NCI-H69 (cell line): ENCODE data around the gene BLOC1S1.
"Not testable (repeated sequence)": the region's sequence is repeated elsewhere in the genome, so short reads cannot be mapped to it uniquely, and the experiment has no call there.

Source experiments
- DNase-seq: peaks from one replicate; lab custom pipeline; 2025; lab: John Stamatoyannopoulos, UW

Gene BLOC1S1

GRCh38 chr12:55745361-55746173 lies 29.7 kb downstream of the BLOC1S1 start:
- peak; percentile 97 for DNase-seq

DNA sequence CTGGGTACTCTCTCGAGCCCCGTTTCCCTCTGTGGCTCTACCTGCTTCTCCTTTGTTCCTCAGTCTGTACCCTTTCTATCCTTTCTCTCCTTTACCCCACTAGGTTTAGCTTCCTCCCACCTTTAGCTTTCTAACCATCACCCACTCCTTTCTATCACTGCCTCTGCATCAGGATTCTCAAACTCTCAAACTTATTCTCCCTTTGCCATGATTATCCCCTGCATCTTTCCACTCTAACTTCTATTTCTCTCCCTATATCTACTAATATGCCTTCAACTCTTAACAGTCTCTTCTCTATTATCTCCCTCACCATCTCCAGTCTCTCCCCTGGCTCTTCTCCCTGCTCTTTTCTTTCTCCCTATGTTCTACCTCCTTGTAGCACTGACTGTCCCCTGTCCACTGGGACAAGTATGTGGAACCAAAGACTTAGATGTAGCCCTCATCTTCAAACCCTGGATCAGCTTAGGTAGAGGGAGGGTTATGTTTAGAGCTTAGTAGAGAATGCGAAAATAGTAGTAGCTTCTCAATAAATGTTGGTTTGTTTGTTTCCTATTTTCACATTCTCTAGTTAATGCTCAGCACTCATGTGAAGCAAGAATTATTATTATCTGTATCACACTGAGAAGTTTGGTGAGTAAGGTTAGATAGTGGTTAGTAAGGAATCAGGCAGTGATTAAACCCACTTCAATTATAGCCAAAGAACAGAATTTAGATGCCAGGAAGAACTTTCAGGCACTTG lies 30.5 kb downstream of the BLOC1S1 start:
- no peak for DNase-seq

DNA sequence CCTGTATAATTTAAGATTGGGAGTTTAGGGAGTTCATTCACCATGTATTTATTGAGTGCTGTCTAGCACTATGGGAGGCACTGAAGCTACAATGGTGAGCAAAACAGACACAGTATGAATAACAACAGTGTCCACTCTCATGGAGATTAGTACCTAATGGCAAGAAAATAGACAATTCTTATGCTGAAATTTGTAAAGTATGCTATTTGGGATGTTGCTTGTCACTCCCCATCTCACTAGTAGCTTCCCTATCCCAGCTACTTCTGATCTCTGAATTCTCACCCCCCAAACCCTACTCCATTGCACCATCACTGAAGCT lies 31.0 kb downstream of the BLOC1S1 start:
- DNase-seq = no peak

DNA sequence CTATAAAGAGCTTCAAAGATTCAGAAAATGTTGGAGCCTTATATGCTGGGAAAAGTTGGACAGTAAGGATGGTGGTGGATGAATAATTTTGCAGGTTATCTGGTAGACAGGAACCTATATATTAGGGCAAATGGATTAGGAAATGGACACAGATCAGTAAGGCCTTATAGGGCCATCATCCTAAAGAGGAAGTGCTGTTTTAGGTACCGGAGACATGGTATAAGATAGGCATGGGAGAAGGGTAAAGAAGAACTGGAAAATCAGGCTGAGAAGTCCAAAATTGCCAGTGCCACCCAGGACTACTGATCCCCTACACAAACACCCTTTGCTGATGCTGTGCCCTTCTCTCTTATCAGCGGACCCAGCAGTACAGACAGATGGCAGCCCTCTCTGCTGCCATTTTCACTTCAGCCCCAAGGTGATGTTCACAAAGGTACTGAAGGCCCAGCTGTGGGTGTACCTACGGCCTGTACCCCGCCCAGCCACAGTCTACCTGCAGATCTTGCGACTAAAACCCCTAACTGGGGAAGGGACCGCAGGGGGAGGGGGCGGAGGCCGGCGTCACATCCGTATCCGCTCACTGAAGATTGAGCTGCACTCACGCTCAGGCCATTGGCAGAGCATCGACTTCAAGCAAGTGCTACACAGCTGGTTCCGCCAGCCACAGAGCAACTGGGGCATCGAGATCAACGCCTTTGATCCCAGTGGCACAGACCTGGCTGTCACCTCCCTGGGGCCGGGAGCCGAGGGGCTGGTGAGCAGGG lies 32.6 kb downstream of the BLOC1S1 start:
- no peak for DNase-seq

DNA sequence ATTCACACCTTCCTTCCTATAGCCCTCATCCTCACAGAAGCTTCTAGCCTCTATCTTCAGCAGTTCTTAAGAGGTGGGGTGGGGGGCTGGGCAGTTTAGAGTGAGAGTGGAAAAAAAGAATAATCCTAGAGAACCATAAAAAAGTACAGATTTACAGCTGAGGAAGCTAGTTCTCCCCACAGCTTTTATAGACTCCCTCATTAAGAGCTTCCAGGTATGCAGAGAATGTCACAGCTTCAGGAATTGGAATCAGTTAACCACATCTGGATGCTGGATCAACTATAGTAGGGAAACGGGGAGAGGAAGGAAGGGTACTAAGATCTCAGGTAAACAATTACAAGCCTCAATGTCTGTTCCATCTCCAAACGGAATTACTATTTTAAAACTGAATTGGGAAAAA lies 39.4 kb downstream of the BLOC1S1 start:
- DNase-seq = no peak

DNA sequence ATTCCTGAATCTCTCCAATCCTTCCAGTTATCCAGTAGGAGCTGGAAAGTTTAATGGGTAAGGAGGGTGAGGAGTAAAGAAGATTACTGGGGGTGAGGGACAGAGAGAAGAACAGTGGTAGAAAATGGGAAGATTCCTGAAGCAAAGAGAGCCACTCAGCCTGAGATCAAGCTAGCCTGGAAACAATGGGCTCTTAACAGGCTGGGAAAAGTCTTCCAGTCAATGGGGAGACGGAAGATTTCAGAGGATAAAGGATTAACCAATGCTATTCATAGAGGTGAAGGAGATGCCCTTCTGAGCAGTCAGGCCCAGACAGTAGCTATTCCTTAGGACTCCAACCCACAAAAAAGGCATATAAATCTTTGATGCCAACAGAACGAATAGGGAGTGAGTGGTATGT lies 41.9 kb downstream of the BLOC1S1 start:
- no peak for DNase-seq

- DNase-seq = not testable (repeated sequence)
Observed at GRCh38 chr12:55758575-55758974, 42.7 kb downstream of the BLOC1S1 start.

DNA sequence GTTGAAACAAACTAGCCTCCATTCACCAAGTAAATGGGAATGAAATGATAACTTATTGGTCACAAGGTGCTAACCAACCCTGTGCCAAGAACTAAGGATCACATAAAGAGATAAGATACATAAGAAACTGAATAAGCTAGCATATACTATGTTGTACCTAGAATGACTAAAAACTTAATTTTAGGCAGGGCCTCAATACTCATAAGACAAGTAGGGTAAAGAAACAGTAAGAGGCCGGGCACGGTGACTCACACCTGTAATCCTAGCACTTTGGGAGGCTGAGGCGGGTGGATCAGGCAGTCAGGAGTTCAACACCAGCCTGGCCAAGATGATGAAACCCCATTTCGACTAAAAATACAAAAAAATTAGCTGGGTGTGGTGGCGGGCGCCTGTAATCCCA lies 44.8 kb downstream of the BLOC1S1 start:
- DNase-seq = no peak

DNA sequence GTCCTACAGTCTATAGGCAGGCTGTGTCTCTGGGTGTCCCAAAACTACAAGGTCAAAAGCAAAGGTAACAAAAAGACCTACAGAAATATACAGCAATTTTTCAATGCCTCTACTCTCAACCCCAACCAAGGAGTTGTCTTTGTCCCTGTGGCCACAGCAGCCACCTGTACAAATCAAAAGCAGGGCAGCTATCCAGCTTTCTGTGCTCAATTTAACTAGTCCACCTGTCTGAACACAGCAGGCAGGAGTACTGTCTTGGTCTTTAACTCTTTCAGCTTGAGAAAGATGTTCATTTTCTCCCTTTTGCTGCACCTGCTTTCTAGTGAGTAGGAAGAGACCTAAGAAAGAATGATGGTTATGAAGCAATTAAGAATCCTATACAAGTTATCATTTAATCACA lies 46.8 kb downstream of the BLOC1S1 start:
- DNase-seq = peak; percentile 28

- DNase-seq = no peak
Observed at GRCh38 chr12:55765736-55766290, 50.0 kb downstream of the BLOC1S1 start.

GRCh38 chr12:55767156-55767555 lies 51.3 kb downstream of the BLOC1S1 start:
- DNase-seq = no peak
